HG03521 (cell line): ENCODE results near the gene OTOA.
"Not testable (repeated sequence)": the region's sequence is repeated elsewhere in the genome, so short reads cannot be mapped to it uniquely, and the experiment has no call there.

Experiments used
- ATAC-seq: cut with Tn5 transposase; IDR thresholded peaks from one replicate; pipeline ENCODE4 v1.9.1; 2021; ENCODE audit warnings: mild to moderate bottlenecking, moderate library complexity; ENCODE audit not compliant: unreplicated experiment

The OTOA gene

DNA sequence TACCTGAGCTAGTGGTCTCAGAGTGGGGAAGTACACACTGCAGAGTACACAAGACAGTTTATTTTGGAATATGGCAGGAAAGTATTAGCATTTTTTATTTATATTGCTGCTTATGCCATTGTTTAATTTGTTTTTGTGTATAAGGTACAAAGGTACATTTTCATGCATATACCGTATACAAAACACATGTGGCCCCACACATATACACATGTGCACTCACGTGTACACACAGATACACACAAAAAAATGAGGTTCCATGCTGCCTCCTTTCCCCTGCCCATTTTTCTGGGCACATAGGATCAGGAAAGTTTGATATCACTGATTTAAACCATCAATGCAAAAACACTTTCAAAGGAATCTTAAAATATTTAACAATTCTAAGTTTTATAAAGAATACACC is 24.3 kb upstream of the OTOA start:
- ATAC-seq, result no peak

DNA sequence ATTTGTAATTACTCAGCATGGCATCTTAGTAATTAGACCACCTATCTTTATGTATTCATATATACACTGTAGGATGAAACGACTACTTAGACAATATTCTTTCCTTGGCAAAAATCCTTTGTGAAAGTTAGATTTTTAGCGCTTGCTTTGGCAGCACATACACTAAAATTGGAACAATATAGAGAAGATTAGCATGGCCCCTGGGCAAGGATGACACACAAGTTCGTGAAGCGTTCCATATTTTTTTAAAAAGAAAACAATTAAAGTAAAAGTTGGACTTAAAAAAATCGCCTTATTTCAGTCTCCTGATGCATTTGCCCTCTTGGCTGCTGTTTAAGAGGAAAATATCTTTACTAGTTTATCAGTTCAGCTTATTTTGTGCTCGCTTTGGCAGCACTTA is 21.9 kb upstream of the OTOA start:
- no peak for ATAC-seq

- ATAC-seq, result no peak
Measured at GRCh38 chr16:21642861-21643260, 20.9 kb upstream of the OTOA start.

DNA sequence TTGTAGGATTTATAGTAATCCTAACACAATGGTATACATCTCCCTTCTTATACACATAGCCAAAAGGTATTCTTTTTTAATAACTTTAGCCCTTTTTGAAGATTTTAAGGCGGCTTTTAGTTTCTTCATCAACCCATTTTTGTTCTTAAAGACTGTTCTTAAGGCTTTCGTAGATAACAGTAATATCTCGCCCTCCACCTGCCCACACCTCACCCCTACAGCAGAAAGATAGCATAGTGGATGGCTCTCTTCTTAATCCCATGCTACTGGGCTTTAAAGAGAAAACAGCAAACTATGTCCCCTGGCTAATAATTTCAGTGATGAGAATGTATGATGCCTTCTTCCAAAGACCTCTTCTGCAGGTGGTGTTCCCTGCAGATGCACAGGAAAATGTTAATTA is 20.0 kb upstream of the OTOA start:
- ATAC-seq, result no peak

DNA sequence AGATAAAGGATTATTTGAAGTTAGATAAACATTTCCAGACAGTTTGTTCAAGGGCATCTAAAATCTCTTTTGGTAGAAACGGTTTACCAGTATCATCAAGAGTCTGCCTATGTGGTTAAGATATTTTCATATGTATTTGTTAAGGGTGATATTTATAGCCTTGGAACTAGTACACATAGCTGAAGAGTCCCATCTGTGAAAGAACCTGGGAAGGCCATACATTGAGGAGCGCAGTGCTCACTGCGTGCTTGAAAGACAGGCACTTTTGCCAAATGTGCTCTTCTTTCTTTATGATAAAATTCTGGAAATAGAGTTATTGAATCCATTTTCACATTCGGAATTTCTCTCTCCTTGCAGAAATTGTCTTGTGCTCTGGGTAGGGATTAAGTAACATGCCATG is 19.1 kb upstream of the OTOA start:
- no peak for ATAC-seq

DNA sequence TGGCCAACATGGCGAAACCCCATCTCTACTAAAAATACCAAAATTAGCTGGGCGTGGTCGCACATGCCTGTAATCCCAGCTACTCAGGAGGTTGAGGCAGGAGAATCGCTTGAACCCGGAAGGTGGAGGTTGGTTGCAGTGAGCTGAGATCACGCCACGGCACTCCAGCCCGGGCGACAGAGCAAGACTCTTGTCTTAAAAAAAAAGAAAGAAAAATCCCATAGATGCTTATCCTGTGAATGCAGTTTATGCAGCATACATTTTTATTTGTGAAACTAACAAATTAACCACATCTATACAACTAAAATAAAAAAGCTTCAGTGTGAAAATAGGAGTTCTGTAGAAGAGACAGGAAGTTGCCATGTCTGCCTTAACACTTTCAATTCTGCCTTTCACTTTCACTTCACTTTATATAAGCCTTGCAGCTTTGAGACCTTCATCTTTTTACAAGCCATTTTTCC is 18.5 kb upstream of the OTOA start:
- ATAC-seq, result no peak

DNA sequence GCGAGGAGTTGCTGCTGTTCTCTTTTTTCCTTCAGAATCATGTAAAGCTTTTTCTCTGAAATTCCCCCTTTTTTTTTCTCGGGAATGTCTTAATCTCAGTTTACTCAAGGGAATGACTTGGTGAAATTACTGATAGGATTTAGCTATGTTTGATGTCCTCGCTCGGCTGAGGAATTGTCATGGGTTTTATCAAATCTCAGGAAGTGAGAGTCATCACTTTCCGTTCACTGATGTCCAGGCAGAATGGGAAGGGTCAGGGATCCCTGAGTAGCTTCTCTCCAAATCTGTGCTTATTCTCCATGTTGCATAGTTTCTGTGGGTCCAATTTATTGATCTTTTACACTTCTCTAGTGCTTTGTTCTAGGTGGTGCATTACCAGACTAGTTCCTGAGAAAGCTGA is 17.7 kb upstream of the OTOA start:
- ATAC-seq, result no peak

GRCh38 chr16:21646721-21647561 is 16.8 kb upstream of the OTOA start:
- peak; percentile 91 for ATAC-seq

GRCh38 chr16:21647562-21648164 is 16.1 kb upstream of the OTOA start:
- peak; percentile 2 for ATAC-seq

GRCh38 chr16:21649826-21650406 is 13.9 kb upstream of the OTOA start:
- not testable (repeated sequence) for ATAC-seq

DNA sequence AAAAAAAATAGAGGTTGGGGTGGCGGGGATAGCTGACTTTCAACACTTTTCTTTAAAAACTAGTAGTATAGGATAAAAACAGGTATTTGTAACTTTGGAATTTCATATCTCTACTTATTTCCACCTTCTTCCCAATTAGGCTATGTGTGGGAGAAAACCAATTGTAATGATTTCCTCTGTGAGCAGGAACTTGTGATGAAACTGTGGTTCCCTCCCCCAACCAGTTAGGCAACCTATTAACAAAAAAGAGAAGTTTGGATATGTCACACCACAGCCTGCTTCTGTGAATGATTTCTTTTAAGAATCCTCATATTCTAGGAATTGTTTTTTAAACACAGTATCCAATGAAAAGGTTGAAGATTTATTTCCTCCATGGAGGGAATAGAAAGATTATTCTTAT is 13.2 kb upstream of the OTOA start:
- ATAC-seq, result no peak

DNA sequence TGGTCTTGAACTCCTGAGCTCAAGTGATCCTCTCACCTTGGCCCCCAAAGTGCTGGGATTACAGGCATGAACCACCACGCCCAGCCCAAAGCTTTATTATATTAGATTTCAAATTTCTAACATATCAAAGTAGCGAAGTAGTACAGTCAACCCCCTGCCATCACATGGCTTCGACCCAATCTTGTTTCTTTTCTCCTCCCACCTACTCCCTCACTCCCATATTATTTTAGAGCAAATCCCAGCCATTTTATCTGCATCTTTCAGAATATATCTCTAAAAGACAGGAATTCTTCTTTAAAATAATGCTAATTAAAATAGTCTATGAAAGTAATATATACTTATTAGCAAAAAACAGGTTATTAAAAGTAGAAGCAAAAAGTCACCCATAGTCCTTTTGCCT is 12.3 kb upstream of the OTOA start:
- ATAC-seq, result no peak

DNA sequence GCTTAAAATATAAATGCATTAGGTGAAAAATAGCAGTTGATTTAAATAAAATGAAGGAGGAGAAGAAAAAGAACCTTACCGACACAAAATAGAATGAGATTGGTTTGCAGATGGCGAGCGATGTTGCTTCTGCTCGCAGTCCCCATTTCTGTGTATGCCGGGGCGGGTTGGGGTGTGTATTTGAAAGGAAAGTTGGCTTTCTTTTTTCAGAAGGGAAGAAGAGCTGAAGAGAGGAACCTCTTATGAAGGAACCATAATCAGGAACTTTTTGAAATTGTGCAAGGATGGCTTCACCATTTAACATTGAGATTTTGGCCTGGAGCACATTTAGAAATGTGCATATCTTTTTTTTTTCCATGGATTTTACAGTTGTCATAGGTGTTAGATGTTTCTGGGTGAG is 11.3 kb upstream of the OTOA start, which contains the start of gene IGSF6:
TSS of gene IGSF6 (minus strand) at position 156 of the 400 bp plus-strand sequence. CDS start at position 146, 10 bp downstream.
- no peak for ATAC-seq

DNA sequence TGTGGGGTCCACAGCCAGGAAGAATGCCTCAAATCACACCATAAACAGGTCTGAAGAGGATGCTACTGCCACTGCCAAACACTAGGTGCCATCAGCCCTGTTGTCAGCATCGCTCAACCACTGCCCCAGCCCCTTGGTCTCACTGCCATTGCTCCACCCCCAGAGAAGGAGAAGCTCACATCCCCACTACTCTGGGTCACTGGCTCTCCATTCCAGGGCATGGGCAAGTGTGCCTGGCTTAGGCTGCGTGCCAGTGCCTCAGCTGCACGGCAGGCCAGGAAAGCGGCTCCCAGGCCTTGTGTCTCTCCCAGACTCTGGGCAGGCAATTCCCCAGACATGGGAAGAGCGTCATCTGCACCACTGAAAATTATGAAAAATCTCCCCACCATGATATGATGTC is 10.2 kb upstream of the OTOA start:
- ATAC-seq, result no peak

- no peak for ATAC-seq
Measured at GRCh38 chr16:21654466-21654865, 9.3 kb upstream of the OTOA start.

DNA sequence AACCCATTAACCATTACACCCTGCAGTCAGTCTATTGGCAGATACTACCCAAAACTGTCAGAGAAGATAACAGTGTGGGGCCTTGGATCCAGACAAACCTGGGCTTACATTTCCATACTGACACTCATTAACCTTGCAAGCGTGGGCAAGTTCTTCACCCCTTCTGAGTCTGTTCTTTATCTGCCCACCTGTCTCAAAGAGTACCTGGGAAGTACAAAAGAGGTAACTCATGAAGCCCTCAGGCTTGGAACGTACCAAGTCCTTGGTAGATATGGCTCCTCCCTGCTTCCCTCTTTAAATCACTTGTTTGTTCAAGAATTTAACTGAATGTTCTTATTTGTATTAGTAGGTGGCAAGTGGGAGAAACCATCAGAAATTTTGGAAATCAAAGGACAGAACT is 8.9 kb upstream of the OTOA start:
- ATAC-seq, result no peak

GRCh38 chr16:21656795-21657768 is 6.7 kb upstream of the OTOA start:
- ATAC-seq, result no peak

DNA sequence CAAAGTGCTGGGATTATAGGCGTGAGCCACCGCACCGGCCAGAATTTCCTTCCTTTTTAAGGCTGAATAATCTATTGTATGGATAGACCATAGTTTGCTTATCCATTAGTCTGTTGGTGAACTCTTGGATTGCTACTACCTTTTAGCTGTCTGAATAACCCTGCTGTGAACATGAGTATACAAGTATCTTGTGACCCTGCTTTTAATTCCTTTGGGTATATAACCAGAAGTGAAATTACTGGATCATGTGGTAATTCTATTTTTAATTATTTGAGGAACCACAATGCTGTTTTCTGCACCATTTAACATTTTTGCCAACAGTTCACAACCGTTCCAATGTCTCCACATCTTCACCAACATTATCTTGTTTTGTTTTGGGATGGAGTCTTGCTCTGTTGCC is 4.6 kb upstream of the OTOA start:
- no peak for ATAC-seq

DNA sequence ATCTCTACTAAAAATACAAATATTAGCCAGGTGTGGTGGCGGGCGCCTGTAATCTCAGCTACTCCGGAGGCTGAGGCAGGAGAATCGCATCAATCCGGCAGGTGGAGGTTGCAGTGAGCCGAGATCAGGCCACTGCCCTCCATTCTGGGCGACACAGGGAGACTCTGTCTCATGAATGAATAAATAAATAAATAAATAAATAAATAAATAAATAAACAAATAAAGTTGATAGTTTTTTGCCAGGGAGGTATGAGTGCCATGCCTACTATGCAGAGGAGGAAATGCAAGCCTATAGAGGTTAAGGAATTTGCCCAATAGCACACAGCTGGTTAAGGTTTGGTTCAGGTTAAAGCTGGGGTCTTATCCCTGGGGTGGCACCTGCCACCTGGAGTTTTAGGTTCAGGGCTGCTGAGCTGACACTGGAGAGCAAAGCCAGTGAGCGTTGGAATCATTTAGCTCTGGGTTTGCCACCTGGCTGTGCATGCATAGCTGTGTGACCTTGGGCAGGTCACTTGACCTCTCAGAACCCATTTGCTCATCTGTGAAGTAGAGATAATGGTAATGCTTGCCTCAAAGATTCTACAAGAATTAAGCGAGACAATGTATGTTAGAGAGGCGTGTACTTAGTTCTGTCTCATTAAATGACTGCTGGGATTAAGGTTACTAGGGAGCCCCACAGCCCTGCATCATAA is 1.2 kb downstream of the OTOA start:
- no peak for ATAC-seq

GRCh38 chr16:21666772-21667171 is 3.0 kb downstream of the OTOA start:
- no peak for ATAC-seq
